Measurements from ENCODE around the gene LPP. TPM values are rescaled to one million over a fixed set of nuclear protein-coding genes. Genes with fewer than 3 reads are reported as not detected.

LPP gene
- total and polyA plus RNA-seq, 10 of the 15 experiments (the other 5 are each of a cell fraction or from before 2014, with no cell fraction given), result under 0.01 to 0.62 (median 0.03) TPM

GRCh38 chr3:188296761-188297612 lies 143.0 kb downstream of the LPP start (continued):
- TF ChIP-seq HCFC1 (IDR thresholded peaks at IDR 0.05; ENCODE audit: low read length), result no peak

DNA sequence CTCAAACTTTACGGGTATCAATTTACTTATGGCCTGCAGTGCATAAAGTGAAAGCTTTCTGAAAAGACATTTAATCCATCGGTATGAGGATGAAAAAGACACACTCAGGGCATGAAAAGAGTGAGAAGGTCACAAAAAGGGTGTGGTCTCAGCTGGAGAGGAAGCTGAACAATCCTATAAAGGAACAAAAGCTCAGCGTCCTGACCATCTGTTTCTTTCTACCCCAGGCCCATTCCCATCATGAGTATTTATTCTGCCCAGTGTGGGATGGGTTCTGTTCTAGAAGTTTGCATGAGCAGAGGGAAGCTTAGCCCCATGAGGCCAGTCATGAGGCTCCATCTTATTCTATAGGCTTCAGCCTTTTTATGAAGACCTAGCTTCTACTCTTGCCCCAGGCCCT lies 144.6 kb downstream of the LPP start:
- no peak for FAIRE-seq
- H3K36me3 ChIP-seq (ENCODE audit: control insufficient read depth in 2 of 2, insufficient read depth in 2 of 2, low read length in 1 of 2), result no peaks in the 10 kb centered on the region
- TF ChIP-seq SMAD1 (IDR thresholded peaks at IDR 0.05; ENCODE audit: low read depth, partially characterized antibody) (no peak), BCLAF1 (IDR thresholded peaks at IDR 0.05) (no peak)
- in situ Hi-C loops (cut with MboI), result no loop called here
- intact Hi-C loops (cut with micrococcal nuclease; ENCODE audit: unreplicated experiment), result no loop called here
- H3K27ac ChIP-seq (ENCODE audit: control insufficient read depth, insufficient read depth), result no peak overlapping the region
- no peak overlapping the region for H2AFZ ChIP-seq (ENCODE audit: control insufficient read depth, low read depth, low read length)
- no peak for DNase-seq (ENCODE audit: low read depth, low spot score)
- SMC1A ChIA-PET (ENCODE audit: uncharacterized antibody, unreplicated experiment), result interaction anchor here (0.7 to 1.2 kb wide), 2 partner anchors 18 to 123 kb away, joined by 3 to 4 read pairs; no protein-coding TSS in a partner anchor
- H3K9me3 ChIP-seq (replicated peaks; ENCODE audit: control insufficient read depth, insufficient read depth, low read length), result no peaks in the 10 kb centered on the region
- RAD21 ChIA-PET (ENCODE audit: unreplicated experiment), result interaction anchor here (1.0 kb wide), 1 partner anchor 551 kb away, joined by 3 read pairs; no protein-coding TSS in a partner anchor
- peaks cover 0 to 12% of the 10 kb centered on the region in 2 experiments; a peak in 2 of 4 replicates for H3K27me3 ChIP-seq (replicated peaks in 1 of 2; ENCODE audit: control insufficient read depth in 2 of 2, insufficient read depth in 2 of 2, low read length in 1 of 2)
- CTCF ChIA-PET, result interaction anchor here (0.7 kb wide), 1 partner anchor 1588 kb away, joined by 3 read pairs; no protein-coding TSS in a partner anchor
- no peak overlapping the region for H3K4me3 ChIP-seq
- H3K4me1 ChIP-seq (ENCODE audit: control insufficient read depth, insufficient read depth, low read length), result no peaks in the 10 kb centered on the region
- H3K79me2 ChIP-seq (ENCODE audit: control insufficient read depth, insufficient read depth, low read length), result no peaks in the 10 kb centered on the region
- no peaks in the 10 kb centered on the region for H4K20me1 ChIP-seq (ENCODE audit: control insufficient read depth, insufficient read depth)
- POLR2A ChIA-PET, result no interaction called here
- no peak overlapping the region for H3K4me2 ChIP-seq (ENCODE audit: control insufficient read depth, insufficient read depth)
- no peak overlapping the region for H3K9ac ChIP-seq (ENCODE audit: control insufficient read depth, insufficient read depth, low read length)
- no peak for ATAC-seq
- 35% methylated on average over 3 of the region's 3 CpGs for WGBS (ENCODE audit: insufficient coverage, insufficient replicate concordance, low lambda C conversion rate, missing lambda C conversion rate)
- no TSS peak for BruUV-seq (replicated peaks)

Measured in GM12878 (cell line).